HEK293 (cell line): ENCODE results near the gene CSMD2.

Experiments
- ATF2 ChIP-seq: fragments of 450-650 bp; formaldehyde crosslinking; IDR thresholded peaks from 2 replicates; pipeline ENCODE4 v1.5.1; 2016; ENCODE audit warnings: missing biosample characterization, missing genetic modification characterization, low read depth
- MYNN ChIP-seq: fragments of 450-650 bp; formaldehyde crosslinking; IDR thresholded peaks from 2 replicates; pipeline ENCODE4 v1.5.1; 2016; ENCODE audit warnings: missing biosample characterization, missing genetic modification characterization, borderline replicate concordance
- PBX3 ChIP-seq: sonication (generic); formaldehyde crosslinking; IDR thresholded peaks from 2 replicates; pipeline ENCODE4 v1.8.1; 2022; ENCODE audit warnings: mild to moderate bottlenecking, moderate library complexity, missing genetic modification reagents
- ZBTB10 ChIP-seq: fragments of 450-650 bp; formaldehyde crosslinking; IDR thresholded peaks from 2 replicates; pipeline ENCODE4 v1.5.1; 2016; ENCODE audit warnings: missing biosample characterization, missing genetic modification characterization
- ZBTB17 ChIP-seq: fragments of 450-650 bp; formaldehyde crosslinking; IDR thresholded peaks from 2 replicates; pipeline ENCODE4 v1.5.1; 2016; ENCODE audit warnings: missing biosample characterization, missing genetic modification characterization
- ZNF423 ChIP-seq: fragments of 450-650 bp; formaldehyde crosslinking; IDR thresholded peaks from 2 replicates; pipeline ENCODE4 v1.5.1; 2016; ENCODE audit warnings: missing biosample characterization, missing genetic modification characterization
- ZNF670 ChIP-seq: fragments of 450-650 bp; formaldehyde crosslinking; IDR thresholded peaks from 2 replicates; pipeline ENCODE4 v1.5.1; 2016; ENCODE audit warnings: missing biosample characterization, missing genetic modification characterization, low read depth
- ZNF707 ChIP-seq: fragments of 450-650 bp; formaldehyde crosslinking; IDR thresholded peaks from 2 replicates; pipeline ENCODE4 v1.5.1; 2016; ENCODE audit warnings: missing biosample characterization, missing genetic modification characterization
- ZNF768 ChIP-seq: fragments of 450-650 bp; formaldehyde crosslinking; IDR thresholded peaks from 2 replicates; pipeline ENCODE4 v1.5.1; 2018; ENCODE audit warnings: missing biosample characterization, mild to moderate bottlenecking, missing genetic modification characterization
- TF ChIP-seq, protein P1 (sequence below): fragments of 450-650 bp; formaldehyde crosslinking; IDR thresholded peaks from 2 replicates; pipeline ENCODE4 v1.5.1; 2016; ENCODE audit warnings: missing biosample characterization, missing genetic modification characterization

GRCh38 chr1:33849211-33849610 lies 315.8 kb downstream of the CSMD2 start:
- no peak for TF ChIP-seq ZNF707 (tag by site-specific recombination)
- TF ChIP-seq, protein P1, sequence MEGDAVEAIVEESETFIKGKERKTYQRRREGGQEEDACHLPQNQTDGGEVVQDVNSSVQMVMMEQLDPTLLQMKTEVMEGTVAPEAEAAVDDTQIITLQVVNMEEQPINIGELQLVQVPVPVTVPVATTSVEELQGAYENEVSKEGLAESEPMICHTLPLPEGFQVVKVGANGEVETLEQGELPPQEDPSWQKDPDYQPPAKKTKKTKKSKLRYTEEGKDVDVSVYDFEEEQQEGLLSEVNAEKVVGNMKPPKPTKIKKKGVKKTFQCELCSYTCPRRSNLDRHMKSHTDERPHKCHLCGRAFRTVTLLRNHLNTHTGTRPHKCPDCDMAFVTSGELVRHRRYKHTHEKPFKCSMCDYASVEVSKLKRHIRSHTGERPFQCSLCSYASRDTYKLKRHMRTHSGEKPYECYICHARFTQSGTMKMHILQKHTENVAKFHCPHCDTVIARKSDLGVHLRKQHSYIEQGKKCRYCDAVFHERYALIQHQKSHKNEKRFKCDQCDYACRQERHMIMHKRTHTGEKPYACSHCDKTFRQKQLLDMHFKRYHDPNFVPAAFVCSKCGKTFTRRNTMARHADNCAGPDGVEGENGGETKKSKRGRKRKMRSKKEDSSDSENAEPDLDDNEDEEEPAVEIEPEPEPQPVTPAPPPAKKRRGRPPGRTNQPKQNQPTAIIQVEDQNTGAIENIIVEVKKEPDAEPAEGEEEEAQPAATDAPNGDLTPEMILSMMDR (tag by site-specific recombination), result no peak
- TF ChIP-seq ZBTB17 (tag by site-specific recombination), result no peak
- TF ChIP-seq ZBTB10 (tag by site-specific recombination), result no peak
- TF ChIP-seq ZNF670 (tag by site-specific recombination), result no peak
- no peak for TF ChIP-seq MYNN (tag by site-specific recombination)
- no peak for TF ChIP-seq ZNF423 (tag by site-specific recombination)
- TF ChIP-seq ZNF768 (tag by site-specific recombination), result no peak
- TF ChIP-seq PBX3, result no peak
- no peak for TF ChIP-seq ATF2 (tag by site-specific recombination)
